Measurements from ENCODE around the gene CDK11B.
"Not testable (repeated sequence)": the region's sequence is repeated elsewhere in the genome, so short reads cannot be mapped to it uniquely, and the experiment has no call there.

CDK11B gene

GRCh38 chr1:1672181-1672965 lies 13.6 kb upstream of the CDK11B start:
- Mint-ChIP-seq H3K27me3 (no peaks in the 10 kb centered on the region), H3K27ac (no peak overlapping the region), H3K36me3 (peaks cover 22 to 28% of the 10 kb centered on the region in 2 donors), H3K9me3 (no peaks in the 10 kb centered on the region), H3K4me1 (peaks cover 1 to 3% of the 10 kb centered on the region in 2 donors), H3K4me3 (no peak overlapping the region)
- DNase-seq, result no peak
- ATAC-seq (replicated peaks), result no peak

GRCh38 chr1:1671365-1672119 lies 12.7 kb upstream of the CDK11B start:
- peaks cover 0 to 1% of the 10 kb centered on the region in 2 donors for H3K4me1 Mint-ChIP-seq
- H3K4me3 Mint-ChIP-seq, result no peak overlapping the region
- H3K27me3 Mint-ChIP-seq, result no peaks in the 10 kb centered on the region
- ATAC-seq (replicated peaks), result no peak
- no peak overlapping the region for H3K27ac Mint-ChIP-seq
- DNase-seq, result no peak
- H3K9me3 Mint-ChIP-seq, result no peaks in the 10 kb centered on the region
- H3K36me3 Mint-ChIP-seq, result peaks cover 21 to 29% of the 10 kb centered on the region in 2 donors

- Mint-ChIP-seq H3K4me3 (no peak overlapping the region), H3K4me1 (peaks cover 0 to 1% of the 10 kb centered on the region in 2 donors), H3K9me3 (no peaks in the 10 kb centered on the region), H3K36me3 (peaks cover 24 to 34% of the 10 kb centered on the region in 2 donors), H3K27ac (no peak overlapping the region), H3K27me3 (no peaks in the 10 kb centered on the region)
- ATAC-seq (replicated peaks) (no peak), DNase-seq (no peak)
Observed at GRCh38 chr1:1670866-1671265, 12.1 kb upstream of the CDK11B start.

GRCh38 chr1:1669468-1670440 lies 10.9 kb upstream of the CDK11B start:
- no peak overlapping the region for H3K4me3 Mint-ChIP-seq
- no peaks in the 10 kb centered on the region for H3K9me3 Mint-ChIP-seq
- no peaks in the 10 kb centered on the region for H3K27me3 Mint-ChIP-seq
- no peak overlapping the region for H3K27ac Mint-ChIP-seq
- H3K4me1 Mint-ChIP-seq, result peaks cover 0 to 1% of the 10 kb centered on the region in 2 donors
- ATAC-seq (replicated peaks), result no peak
- peaks cover 23 to 36% of the 10 kb centered on the region in 2 donors for H3K36me3 Mint-ChIP-seq
- no peak for DNase-seq

- Mint-ChIP-seq H3K27ac (no peak overlapping the region), H3K27me3 (no peaks in the 10 kb centered on the region), H3K36me3 (peaks cover 21 to 29% of the 10 kb centered on the region in 2 donors), H3K9me3 (no peaks in the 10 kb centered on the region), H3K4me3 (no peak overlapping the region), H3K4me1 (peaks cover 0 to 2% of the 10 kb centered on the region in 2 donors)
- no peak for DNase-seq
- no peak for ATAC-seq (replicated peaks)
Observed at GRCh38 chr1:1666526-1666925, 7.7 kb upstream of the CDK11B start.

- H3K4me3 Mint-ChIP-seq, result no peak overlapping the region
Observed at GRCh38 chr1:1665815-1666251, 7.0 kb upstream of the CDK11B start.

GRCh38 chr1:1664941-1665814 lies 6.4 kb upstream of the CDK11B start:
- Mint-ChIP-seq H3K9me3 (no peaks in the 10 kb centered on the region), H3K27me3 (no peaks in the 10 kb centered on the region), H3K36me3 (peaks cover 21 to 23% of the 10 kb centered on the region in 2 donors), H3K27ac (no peak overlapping the region), H3K4me3 (no peak overlapping the region), H3K4me1 (peaks cover 0 to 3% of the 10 kb centered on the region in 2 donors)
- DNase-seq (no peak), ATAC-seq (replicated peaks) (no peak)

More at GRCh38 chr1:1665815-1666251, 7.0 kb upstream of the CDK11B start:
- Mint-ChIP-seq H3K4me1 (peaks cover 0 to 3% of the 10 kb centered on the region in 2 donors), H3K9me3 (no peaks in the 10 kb centered on the region), H3K27me3 (no peaks in the 10 kb centered on the region), H3K36me3 (peaks cover 21 to 27% of the 10 kb centered on the region in 2 donors), H3K27ac (no peak overlapping the region)
- DNase-seq, result no peak
- ATAC-seq (replicated peaks), result peak in 1 of 2 donors; percentile 20

GRCh38 chr1:1664318-1664717 lies 5.5 kb upstream of the CDK11B start:
- not testable (repeated sequence) for H3K4me1 Mint-ChIP-seq; ATAC-seq (replicated peaks); H3K4me3 Mint-ChIP-seq; H3K9me3 Mint-ChIP-seq; H3K27me3 Mint-ChIP-seq; H3K27ac Mint-ChIP-seq; DNase-seq
- peaks cover 15 to 18% of the 10 kb centered on the region in 2 donors for H3K36me3 Mint-ChIP-seq

- H3K27ac Mint-ChIP-seq; H3K4me1 Mint-ChIP-seq; H3K4me3 Mint-ChIP-seq; H3K9me3 Mint-ChIP-seq; ATAC-seq (replicated peaks); DNase-seq; H3K27me3 Mint-ChIP-seq: not testable (repeated sequence)
- H3K36me3 Mint-ChIP-seq, result peaks cover 11 to 15% of the 10 kb centered on the region in 2 donors
Observed at GRCh38 chr1:1662830-1663560, 4.2 kb upstream of the CDK11B start.

GRCh38 chr1:1662392-1662791 lies 3.6 kb upstream of the CDK11B start:
- not testable (repeated sequence) for H3K27me3 Mint-ChIP-seq; H3K4me1 Mint-ChIP-seq; H3K27ac Mint-ChIP-seq; ATAC-seq (replicated peaks); DNase-seq; H3K4me3 Mint-ChIP-seq; H3K9me3 Mint-ChIP-seq
- H3K36me3 Mint-ChIP-seq, result peaks cover 8 to 10% of the 10 kb centered on the region in 2 donors

GRCh38 chr1:1648265-1648664 lies 10.5 kb downstream of the CDK11B start:
- H3K9me3 Mint-ChIP-seq; H3K4me3 Mint-ChIP-seq; ATAC-seq (replicated peaks); DNase-seq; H3K27me3 Mint-ChIP-seq; H3K4me1 Mint-ChIP-seq; H3K27ac Mint-ChIP-seq: not testable (repeated sequence)
- peaks cover 47 to 61% of the 10 kb centered on the region in 2 donors for H3K36me3 Mint-ChIP-seq

- H3K27me3 Mint-ChIP-seq; H3K4me3 Mint-ChIP-seq; H3K27ac Mint-ChIP-seq; ATAC-seq (replicated peaks); H3K4me1 Mint-ChIP-seq; DNase-seq; H3K9me3 Mint-ChIP-seq: not testable (repeated sequence)
- H3K36me3 Mint-ChIP-seq, result peaks cover 48 to 59% of the 10 kb centered on the region in 2 donors
Observed at GRCh38 chr1:1647567-1648241, 11.1 kb downstream of the CDK11B start.

All from stimulated activated naive B cell treated with anti-CD40 and anti-IgM and Interleukin-4, amounts not matched to agents 10 μg/mL and 1 μg/mL and 100 μg/mL, for 72 hours (primary cell).